Activated CD4-positive, alpha-beta T cell treated with anti-CD3 and anti-CD28 coated beads, Interleukin-2, amount 10 ng/mL, durations not matched to agents 7 days and 5 days (primary cell): ENCODE data around the gene FNDC4. TPM values are rescaled to one million over a fixed set of nuclear protein-coding genes. Genes with fewer than 3 reads are reported as not detected.
"Not testable (repeated sequence)": the region's sequence is repeated elsewhere in the genome, so short reads cannot be mapped to it uniquely, and the experiment has no call there.

Experiments used
- CTCF ChIA-PET: fragments of 350-600 bp; sonication (Branson Sonifier 250); formaldehyde crosslinking; loops from one replicate; lab custom pipeline; 2021; ENCODE audit warnings: antibody characterized with exemption; lab: Charles Lee
- POLR2A ChIA-PET: fragments of 350-600 bp; sonication (Branson Sonifier 250); formaldehyde crosslinking; loops from one replicate; lab custom pipeline; 2021; ENCODE audit warnings: antibody characterized with exemption; lab: Charles Lee
- DNase-seq: peaks from one replicate; pipeline ENCODE4 v3.0.0-alpha.2; 2020
- H3K27ac Mint-ChIP-seq: one replicate; pipeline ENCODE4 v1.8.0; 2021; ENCODE audit warnings: mild to moderate bottlenecking, moderate library complexity, mixed read lengths
- H3K27me3 Mint-ChIP-seq: one replicate; pipeline ENCODE4 v1.8.0; 2021; ENCODE audit warnings: mixed read lengths
- H3K36me3 Mint-ChIP-seq: one replicate; pipeline ENCODE4 v1.8.0; 2021; ENCODE audit warnings: low read depth, mixed read lengths
- H3K4me1 Mint-ChIP-seq: one replicate; pipeline ENCODE4 v1.8.0; 2021; ENCODE audit warnings: mixed read lengths
- H3K4me3 Mint-ChIP-seq: one replicate; pipeline ENCODE4 v1.8.0; 2021; ENCODE audit warnings: mild to moderate bottlenecking, moderate library complexity, mixed read lengths
- H3K9me3 Mint-ChIP-seq: one replicate; pipeline ENCODE4 v1.8.0; 2021; ENCODE audit warnings: mixed read lengths
- total RNA-seq, 2 experiments: library from RNA; stranded (reverse); gene quantifications; one replicate each; pipeline ENCODE4 v1.2.3, GENCODE V29; 2021

Gene FNDC4, protein sequence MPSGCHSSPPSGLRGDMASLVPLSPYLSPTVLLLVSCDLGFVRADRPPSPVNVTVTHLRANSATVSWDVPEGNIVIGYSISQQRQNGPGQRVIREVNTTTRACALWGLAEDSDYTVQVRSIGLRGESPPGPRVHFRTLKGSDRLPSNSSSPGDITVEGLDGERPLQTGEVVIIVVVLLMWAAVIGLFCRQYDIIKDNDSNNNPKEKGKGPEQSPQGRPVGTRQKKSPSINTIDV
- not detected for total RNA-seq

DNA sequence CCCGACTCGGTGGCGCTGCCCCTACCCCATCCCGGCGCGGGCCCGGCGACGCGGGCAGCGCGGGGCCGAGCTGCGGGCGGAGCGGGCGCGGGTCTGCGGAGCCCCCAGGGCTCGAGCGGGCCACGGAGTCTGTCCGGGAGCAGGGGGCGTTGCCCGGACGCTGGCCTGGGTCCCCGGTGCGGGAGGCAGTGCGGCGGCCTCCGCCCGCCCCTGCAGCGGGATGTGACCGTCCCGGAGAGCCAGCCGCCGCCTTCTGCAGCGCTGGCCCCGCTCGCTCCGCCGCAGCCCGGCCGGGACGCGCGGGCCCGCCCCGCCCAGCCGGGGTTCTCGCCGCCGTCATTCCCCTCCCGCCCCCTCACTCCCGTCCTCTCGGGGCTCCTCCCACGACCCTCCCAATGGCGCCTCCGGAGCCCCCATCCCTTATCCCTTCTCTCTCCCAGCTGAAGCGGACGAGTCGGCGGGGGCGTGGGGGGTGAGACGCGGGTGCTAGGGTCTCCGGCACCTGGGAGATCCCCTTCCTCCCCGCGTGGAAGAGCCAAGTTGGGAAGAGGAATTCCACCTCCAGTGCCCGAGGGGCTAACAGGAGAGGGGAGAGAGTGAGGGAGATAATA lies at the start of gene FNDC4:
Gene FNDC4 (minus strand): TSS at position 257 of the 611 bp plus-strand sequence. CDS start 521 bp downstream, outside the sequence.
- Mint-ChIP-seq H3K27ac (no peak within 1 kb of the TSS), H3K4me3 (peak within 1 kb of the TSS; percentile 64), H3K9me3 (no peaks in the 10 kb centered on the region), H3K4me1 (peaks cover 19% of the 10 kb centered on the region), H3K27me3 (peaks cover 53% of the 10 kb centered on the region), H3K36me3 (no peaks in the 10 kb centered on the region)
- peak; percentile 10 for DNase-seq
- ChIA-PET CTCF (interaction anchor here (0.7 to 1.7 kb wide), 3 partner anchors 31 to 778 kb away, joined by 3 read pairs; no protein-coding TSS in a partner anchor), POLR2A (no interaction called here)

DNA sequence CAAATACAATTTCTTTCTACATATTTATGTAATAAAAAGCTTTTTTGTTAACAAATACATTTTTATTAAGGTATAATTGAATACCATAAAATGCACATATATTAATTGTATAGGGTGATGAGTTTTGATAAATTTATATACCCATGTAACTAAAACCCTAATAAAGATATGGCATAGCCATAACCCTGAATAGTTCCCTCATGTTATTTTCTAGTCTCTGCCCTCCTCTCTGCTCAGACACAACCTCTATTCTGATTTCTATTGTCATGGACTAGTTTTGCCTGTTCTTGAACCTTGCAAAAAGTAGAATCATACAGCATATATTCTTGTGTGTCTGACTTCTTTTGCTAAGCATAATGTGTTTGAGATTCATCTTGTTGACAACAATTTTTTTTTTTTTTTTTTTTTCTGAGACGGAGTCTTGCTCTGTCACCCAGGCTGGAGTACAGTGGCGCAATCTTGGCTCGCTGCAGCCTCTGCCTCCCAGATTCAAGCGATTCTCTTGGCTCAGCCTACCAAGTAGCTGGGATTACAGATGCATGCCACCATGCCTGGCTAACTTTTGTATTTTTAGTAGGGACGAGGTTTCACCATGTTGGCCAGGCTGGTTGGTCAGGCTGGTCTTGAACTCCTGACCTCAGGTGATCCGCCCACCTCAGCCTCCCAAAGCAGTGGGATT lies 49.3 kb upstream of the FNDC4 start:
- ChIA-PET POLR2A (no interaction called here), CTCF (interaction anchor here (1.0 kb wide), 1 partner anchor 24 kb away, joined by 3 read pairs; no protein-coding TSS in a partner anchor)
- Mint-ChIP-seq H3K27ac (peak overlapping the region; percentile 2), H3K4me1 (no peaks in the 10 kb centered on the region), H3K9me3 (peaks cover 2% of the 10 kb centered on the region), H3K27me3 (no peaks in the 10 kb centered on the region), H3K36me3 (no peaks in the 10 kb centered on the region), H3K4me3 (no peak overlapping the region)
- no peak for DNase-seq

DNA sequence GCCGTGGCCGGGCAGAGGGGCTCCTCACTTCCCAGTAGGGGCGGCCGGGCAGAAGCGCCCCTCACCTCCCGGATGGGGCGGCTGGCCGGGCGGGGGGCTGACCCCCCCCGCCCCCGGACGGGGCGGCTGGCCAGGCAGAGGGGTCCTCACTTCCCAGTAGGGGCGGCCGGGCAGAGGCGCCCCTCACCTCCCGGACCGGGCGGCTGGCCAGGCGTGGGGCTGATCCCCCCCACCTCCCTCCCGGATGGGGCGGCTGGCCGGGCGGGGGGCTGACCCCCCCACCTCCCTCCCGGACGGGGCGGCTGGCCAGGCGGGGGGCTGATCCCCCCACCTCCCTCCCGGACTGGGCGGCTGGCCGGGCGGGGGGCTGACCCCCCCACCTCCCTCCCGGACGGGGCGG lies 44.6 kb upstream of the FNDC4 start:
- H3K36me3 Mint-ChIP-seq, H3K9me3 Mint-ChIP-seq, POLR2A ChIA-PET, DNase-seq, H3K4me1 Mint-ChIP-seq, H3K4me3 Mint-ChIP-seq, H3K27ac Mint-ChIP-seq, CTCF ChIA-PET: not testable (repeated sequence)
- peaks cover 13% of the 10 kb centered on the region for H3K27me3 Mint-ChIP-seq

DNA sequence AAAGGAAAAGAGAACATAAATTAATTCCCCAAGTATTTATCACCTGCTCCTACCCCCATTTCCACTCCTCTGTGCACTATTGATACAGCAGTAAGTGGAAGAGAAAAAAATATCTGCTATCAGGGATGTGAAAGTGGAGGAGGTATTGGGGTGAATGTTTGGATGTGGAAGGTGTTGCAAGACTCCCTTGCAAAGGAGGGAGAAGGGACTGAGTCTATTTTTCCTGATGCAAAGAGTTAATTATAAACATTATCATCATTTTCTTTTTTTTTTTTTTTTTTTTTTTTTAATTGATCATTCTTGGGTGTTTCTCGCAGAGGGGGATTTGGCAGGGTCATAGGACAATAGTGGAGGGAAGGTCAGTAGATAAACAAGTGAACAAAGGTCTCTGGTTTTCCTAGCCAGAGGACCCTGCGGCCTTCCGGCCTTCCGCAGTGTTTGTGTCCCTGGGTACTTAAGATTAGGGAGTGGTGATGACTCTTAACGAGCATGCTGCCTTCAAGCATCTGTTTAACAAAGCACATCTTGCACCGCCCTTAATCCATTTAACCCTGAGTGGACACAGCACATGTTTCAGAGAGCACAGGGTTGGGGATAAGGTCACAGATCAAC lies 43.9 kb upstream of the FNDC4 start:
- CTCF ChIA-PET = interaction anchor here (1.0 kb wide), 1 partner anchor 21 kb away, joined by 3 read pairs; no protein-coding TSS in a partner anchor

DNA sequence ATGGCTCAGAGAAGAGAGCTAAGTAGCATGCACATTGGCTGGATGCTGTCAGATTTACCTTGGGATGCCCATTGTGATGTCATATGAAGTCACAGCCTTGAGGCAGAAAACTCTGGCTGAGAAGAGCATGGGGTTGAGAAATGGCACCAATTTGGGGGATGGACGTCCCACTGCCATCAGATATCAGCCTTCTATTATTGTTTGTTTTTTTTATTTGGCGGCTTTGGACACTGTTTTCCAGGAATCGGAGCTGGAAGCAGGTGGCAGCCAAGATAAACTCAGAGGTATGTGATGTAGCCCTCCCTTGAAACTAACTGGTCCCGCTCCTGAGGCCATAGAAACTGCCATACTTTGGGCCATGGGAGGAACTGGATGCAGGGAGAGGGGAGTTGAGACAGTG lies 42.3 kb upstream of the FNDC4 start:
- CTCF ChIA-PET = interaction anchor here (1.0 kb wide), 1 partner anchor 48 kb away, joined by 3 read pairs; no protein-coding TSS in a partner anchor
- Mint-ChIP-seq H3K4me3 (no peak overlapping the region), H3K9me3 (no peaks in the 10 kb centered on the region), H3K36me3 (no peaks in the 10 kb centered on the region), H3K4me1 (no peaks in the 10 kb centered on the region), H3K27me3 (peaks cover 15% of the 10 kb centered on the region), H3K27ac (no peak overlapping the region)
- no peak for DNase-seq
- POLR2A ChIA-PET = no interaction called here

More for the DNA sequence above, 43.9 kb upstream of the FNDC4 start:
- H3K27me3 Mint-ChIP-seq = peaks cover 15% of the 10 kb centered on the region
- DNase-seq, H3K36me3 Mint-ChIP-seq, H3K4me1 Mint-ChIP-seq, H3K9me3 Mint-ChIP-seq, POLR2A ChIA-PET, H3K4me3 Mint-ChIP-seq, H3K27ac Mint-ChIP-seq: not testable (repeated sequence)

DNA sequence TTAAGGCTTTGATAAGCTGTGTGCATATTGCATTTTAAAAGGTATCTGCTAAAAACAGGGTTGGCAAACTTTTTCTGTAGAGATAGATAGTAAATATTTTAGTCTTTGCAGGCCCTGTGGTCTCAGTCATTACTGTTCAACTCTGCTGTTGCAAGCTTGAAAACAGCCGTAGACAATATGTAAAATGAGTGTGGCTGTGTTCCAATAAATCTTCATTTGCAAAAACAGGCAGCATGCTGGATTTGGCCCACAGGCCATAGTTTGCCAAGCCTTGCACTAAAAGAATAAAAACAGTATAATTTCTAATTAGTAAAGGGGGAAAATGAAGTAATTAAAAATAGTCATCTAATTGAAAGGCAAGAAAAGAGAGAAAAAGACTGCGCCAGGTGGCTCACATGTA lies 37.0 kb upstream of the FNDC4 start:
- H3K4me1 Mint-ChIP-seq = peaks cover 3% of the 10 kb centered on the region
- H3K27ac Mint-ChIP-seq = no peak overlapping the region
- ChIA-PET POLR2A (no interaction called here), CTCF (no interaction called here)
- peaks cover 22% of the 10 kb centered on the region for H3K27me3 Mint-ChIP-seq
- no peaks in the 10 kb centered on the region for H3K36me3 Mint-ChIP-seq
- no peaks in the 10 kb centered on the region for H3K9me3 Mint-ChIP-seq
- no peak overlapping the region for H3K4me3 Mint-ChIP-seq
- no peak for DNase-seq

DNA sequence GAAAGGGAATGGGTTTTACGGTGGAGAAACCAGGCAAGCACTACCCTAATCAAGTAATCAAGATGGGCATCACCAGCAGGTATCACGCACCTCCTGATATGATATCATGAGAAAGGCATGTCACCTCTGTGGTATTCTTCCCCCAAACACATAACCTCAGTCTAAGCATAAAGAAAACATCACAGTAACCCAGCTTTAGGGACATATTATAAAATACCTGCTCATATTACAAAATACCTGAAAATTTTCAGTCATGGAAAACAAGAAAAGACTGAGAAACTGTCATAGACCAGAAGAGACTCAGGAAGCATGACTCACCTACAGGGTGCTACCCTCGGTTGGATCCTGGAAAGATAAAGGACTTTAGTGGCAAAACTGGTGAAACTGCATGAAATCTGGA lies 32.2 kb upstream of the FNDC4 start:
- peaks cover 14% of the 10 kb centered on the region for H3K27me3 Mint-ChIP-seq
- H3K36me3 Mint-ChIP-seq = no peaks in the 10 kb centered on the region
- no peak overlapping the region for H3K4me3 Mint-ChIP-seq
- peaks cover 3% of the 10 kb centered on the region for H3K4me1 Mint-ChIP-seq
- H3K27ac Mint-ChIP-seq = no peak overlapping the region
- ChIA-PET CTCF (no interaction called here), POLR2A (no interaction called here)
- H3K9me3 Mint-ChIP-seq = no peaks in the 10 kb centered on the region
- DNase-seq = no peak

DNA sequence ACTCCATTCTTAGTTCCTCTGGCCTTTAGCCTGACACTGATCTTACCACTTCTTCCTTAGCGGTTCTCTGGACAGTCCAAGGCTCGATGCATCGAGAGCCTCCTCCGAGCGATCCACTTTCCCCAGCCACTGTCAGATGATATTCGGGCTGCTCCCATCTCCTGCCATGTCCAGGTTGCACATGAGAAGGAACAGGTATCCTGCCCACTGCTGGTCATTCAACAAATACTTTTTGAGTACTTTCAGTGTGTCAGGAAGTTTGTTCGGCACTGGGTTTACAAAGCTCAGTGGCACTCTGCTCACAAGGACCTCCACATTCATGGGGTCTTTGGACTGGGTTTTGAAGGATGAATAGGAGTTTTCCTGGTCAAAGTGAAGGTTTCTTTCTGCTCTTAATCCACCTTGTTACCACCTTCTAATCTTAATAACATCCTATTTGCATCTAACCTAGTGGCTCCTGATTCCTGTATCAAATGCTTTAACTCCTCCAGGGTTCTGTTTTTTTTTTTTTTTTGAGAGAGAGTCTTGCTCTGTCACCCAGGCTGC lies 27.5 kb upstream of the FNDC4 start:
- no peak for DNase-seq
- POLR2A ChIA-PET = no interaction called here
- H3K4me3 Mint-ChIP-seq = no peak overlapping the region

DNA sequence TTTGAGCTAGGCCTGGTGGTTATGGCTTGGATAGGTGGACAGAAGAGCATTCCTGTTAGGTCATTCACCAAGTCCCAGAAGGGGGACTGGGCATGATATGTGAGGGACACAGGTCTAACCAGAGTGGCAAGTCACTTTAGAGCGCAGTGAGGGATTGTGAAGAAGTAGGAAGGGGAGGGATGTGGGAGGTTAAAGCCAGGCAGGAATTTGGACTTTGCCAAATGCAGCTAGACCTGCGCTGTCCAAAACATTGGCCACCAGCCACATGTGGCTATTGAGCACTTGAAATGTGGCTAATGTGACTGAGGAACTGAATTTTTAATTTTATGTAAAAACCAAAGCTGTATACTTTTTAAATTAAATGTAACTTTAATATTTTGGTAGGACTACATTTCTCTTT lies 25.3 kb upstream of the FNDC4 start:
- peaks cover 2% of the 10 kb centered on the region for H3K27me3 Mint-ChIP-seq
- H3K27ac Mint-ChIP-seq = no peak overlapping the region
- ChIA-PET POLR2A (no interaction called here), CTCF (interaction anchor here (1.2 kb wide), 1 partner anchor 23 kb away, joined by 3 read pairs; no protein-coding TSS in a partner anchor)
- no peaks in the 10 kb centered on the region for H3K4me1 Mint-ChIP-seq
- H3K36me3 Mint-ChIP-seq = no peaks in the 10 kb centered on the region
- DNase-seq = no peak
- H3K9me3 Mint-ChIP-seq = no peaks in the 10 kb centered on the region
- H3K4me3 Mint-ChIP-seq = no peak overlapping the region

More for the DNA sequence above, 27.5 kb upstream of the FNDC4 start:
- Mint-ChIP-seq H3K27me3 (peaks cover 4% of the 10 kb centered on the region), H3K4me1 (peaks cover 3% of the 10 kb centered on the region), H3K27ac (no peak overlapping the region), H3K9me3 (no peaks in the 10 kb centered on the region), H3K36me3 (no peaks in the 10 kb centered on the region)
- CTCF ChIA-PET = no interaction called here

DNA sequence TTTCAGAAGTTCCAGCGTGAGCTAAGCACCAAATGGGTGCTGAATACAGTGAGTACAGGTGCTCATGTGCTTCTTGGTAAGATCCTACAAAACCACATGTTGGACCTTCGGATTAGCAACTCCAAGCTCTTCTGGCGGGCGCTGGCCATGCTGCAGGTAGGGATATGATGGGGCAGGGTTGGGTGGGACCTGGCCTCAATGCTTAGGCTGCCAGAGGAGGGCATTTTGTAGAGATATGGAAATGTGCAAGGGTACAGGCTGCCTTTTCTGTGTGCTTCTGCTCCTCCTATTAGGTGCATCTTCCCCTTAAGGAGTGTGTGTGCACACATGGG lies 23.7 kb upstream of the FNDC4 start:
- Mint-ChIP-seq H3K27me3 (peaks cover 9% of the 10 kb centered on the region), H3K4me1 (no peaks in the 10 kb centered on the region), H3K9me3 (no peaks in the 10 kb centered on the region), H3K36me3 (no peaks in the 10 kb centered on the region), H3K27ac (no peak overlapping the region), H3K4me3 (no peak overlapping the region)
- ChIA-PET POLR2A (no interaction called here), CTCF (interaction anchor here (0.6 kb wide), 1 partner anchor 651 kb away, joined by 3 read pairs; no protein-coding TSS in a partner anchor)
- DNase-seq = no peak

DNA sequence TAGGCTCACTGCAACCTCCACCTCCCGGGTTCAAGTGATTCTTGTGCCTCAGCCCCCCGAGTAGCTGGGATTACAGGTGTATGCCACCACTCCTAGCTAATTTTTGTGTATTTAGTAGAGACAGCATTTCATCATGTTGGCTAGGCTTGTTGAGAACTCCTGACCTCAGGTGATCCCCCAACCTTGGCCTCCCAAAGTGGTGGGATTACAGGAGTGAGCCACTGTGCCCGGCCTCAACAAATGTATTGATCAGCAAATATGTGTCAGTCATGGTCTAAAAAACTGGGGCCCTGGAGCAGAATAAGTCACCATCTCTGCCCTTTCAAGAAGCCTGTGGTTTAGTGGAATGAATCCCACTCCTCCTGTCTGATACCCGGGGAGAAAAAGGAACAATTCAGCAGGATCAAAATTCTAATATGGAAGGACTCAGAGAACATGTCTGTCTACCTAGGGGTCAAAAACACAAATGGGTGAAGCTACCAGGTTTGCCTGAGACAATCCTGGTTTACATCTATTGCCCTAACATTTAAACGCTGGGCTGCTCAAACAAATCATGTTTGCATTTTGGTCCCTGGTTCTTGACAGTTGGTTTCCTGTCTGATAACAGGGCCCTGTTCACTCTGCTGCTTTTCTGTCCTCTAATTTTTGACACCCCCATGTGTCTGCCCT lies 23.2 kb upstream of the FNDC4 start:
- CTCF ChIA-PET = interaction anchor here (0.6 to 0.7 kb wide), 2 partner anchors 20 to 652 kb away, joined by 3 read pairs; no protein-coding TSS in a partner anchor
- no peak for DNase-seq
- H3K4me1 Mint-ChIP-seq = no peaks in the 10 kb centered on the region
- POLR2A ChIA-PET = no interaction called here
- no peaks in the 10 kb centered on the region for H3K9me3 Mint-ChIP-seq
- no peak overlapping the region for H3K4me3 Mint-ChIP-seq
- H3K27me3 Mint-ChIP-seq = peaks cover 11% of the 10 kb centered on the region
- H3K36me3 Mint-ChIP-seq = no peaks in the 10 kb centered on the region
- H3K27ac Mint-ChIP-seq = no peak overlapping the region

DNA sequence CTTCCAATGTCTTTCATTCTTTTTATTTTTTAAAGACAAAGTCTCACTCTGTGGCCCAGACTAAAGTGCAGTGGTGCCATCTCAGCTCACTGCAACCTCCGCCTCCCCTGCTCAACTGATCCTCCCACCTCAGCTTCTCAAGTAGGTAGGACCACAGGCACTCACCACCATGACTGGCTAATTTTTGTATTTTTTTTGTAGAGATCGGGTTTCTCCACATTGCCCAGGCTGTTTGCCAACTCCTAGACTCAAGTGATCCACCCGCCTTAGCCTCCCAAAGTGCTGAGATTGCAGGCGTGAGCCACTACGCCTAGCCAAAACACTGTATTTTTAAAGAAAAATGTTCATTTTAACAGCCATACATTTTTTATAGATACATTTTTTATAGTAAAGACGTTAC lies 14.3 kb upstream of the FNDC4 start:
- no peaks in the 10 kb centered on the region for H3K36me3 Mint-ChIP-seq
- ChIA-PET POLR2A (no interaction called here), CTCF (no interaction called here)
- no peaks in the 10 kb centered on the region for H3K9me3 Mint-ChIP-seq
- no peaks in the 10 kb centered on the region for H3K4me1 Mint-ChIP-seq
- H3K27me3 Mint-ChIP-seq = peaks cover 16% of the 10 kb centered on the region
- no peak overlapping the region for H3K4me3 Mint-ChIP-seq
- no peak for DNase-seq
- H3K27ac Mint-ChIP-seq = no peak overlapping the region
